NCI-H1417 (cell line): ENCODE data around the gene WNT7B.
A peak's percentile ranks its signal among the peaks of the same experiment; 100 is the strongest.

Experiments used
- DNase-seq, 3 experiments: peaks; one replicate each; lab custom pipeline; 2025; lab: John Stamatoyannopoulos, UW

The WNT7B gene

DNA sequence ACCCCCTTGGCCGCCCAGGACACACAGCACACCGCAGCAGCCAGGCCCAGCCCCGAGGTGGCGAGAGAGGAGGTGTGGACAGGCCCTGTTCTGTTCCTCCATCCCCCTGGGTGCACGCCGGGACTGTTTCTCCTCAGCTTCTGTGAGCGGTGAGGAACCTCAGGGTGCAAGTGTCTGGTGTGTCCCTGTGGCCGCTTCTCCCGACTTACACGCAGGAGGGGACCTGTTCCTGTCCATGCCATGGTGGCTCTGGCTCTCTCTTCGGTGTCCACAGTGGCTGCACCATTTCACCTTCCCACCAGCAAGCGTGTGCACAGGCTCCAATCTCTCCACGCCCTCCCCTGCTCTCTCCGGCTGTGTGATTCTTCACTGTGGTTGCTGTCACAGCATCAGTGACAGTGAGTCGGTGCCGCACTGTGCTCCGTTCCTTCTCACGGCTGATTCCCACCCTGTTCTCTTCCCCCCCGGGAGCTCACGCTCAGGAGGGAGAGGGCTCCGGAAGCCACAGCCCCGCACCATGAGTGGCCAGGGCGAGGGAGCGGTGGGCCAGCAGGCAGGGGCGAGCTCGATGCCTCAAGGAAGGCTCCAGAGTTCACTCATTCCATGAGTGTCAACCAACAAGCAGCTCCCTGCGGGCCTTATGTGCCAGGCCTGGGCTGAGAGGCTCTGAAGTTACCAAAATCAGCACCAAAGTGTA, 18.6 kb upstream of the WNT7B start:
- no peak for DNase-seq

- DNase-seq, result peak in 1 of 3 experiments; percentile 31
Observed at GRCh38 chr22:45994491-45995404, 17.8 kb upstream of the WNT7B start.

- DNase-seq, result no peak
Observed at GRCh38 chr22:45993841-45994240, 16.9 kb upstream of the WNT7B start.

- DNase-seq, result no peak
Observed at GRCh38 chr22:45993143-45993692, 16.3 kb upstream of the WNT7B start.

- DNase-seq, result no peak
Observed at GRCh38 chr22:45992737-45993136, 15.8 kb upstream of the WNT7B start.

DNA sequence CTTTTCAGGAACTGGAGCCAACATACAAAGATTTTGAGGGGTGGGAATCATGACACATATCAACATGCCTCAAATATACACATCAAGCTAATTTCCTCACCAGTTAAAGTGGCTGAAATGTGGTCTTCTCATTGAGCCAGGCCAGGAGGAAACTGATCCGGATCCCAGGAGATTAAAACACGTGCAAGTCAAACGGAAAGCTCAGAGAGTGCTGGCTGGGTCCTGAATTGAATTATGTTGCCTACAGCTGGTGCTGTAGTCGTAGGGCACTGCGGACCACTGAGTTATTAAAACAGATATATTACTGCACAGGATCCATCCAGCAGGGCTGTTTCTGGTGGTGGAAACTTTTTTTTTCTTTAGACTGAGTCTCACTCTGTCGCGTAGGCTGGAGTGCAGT, 14.1 kb upstream of the WNT7B start:
- DNase-seq, result no peak

DNA sequence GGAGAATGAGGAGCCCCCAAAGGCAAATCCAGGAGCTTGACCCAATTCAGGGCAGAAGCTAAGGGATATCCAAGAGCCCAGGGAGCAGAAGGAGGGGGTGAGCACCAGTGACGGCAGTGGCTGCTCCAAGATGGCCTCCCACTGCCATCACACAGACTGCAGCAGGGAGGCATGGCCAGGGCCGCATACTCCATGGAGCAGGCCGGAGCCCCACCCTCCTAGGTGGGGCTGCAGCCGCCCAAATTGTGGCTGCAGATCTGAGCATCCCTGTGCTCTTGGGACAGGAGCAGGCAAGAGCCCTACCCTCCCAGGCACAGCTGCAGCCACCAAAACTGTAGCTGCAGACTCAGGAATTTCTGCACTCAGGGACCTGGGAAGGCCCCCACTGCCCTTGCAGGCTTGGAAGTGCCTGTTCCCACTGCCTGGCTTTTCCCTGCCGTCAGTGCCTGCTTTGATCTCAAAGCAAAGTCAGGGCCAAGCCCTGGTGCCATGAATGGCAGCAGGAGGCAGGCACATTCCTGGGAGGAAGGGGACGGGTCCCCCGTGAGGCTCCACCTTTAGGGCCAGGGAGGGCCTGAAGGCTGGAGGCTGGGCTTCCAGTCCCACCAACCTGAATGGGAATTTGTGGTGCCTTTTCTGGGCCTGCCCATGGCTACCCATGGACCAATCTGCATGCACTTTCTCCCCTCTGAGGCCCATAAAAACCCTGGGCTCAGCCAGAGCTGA, 10.3 kb upstream of the WNT7B start:
- no peak for DNase-seq

- DNase-seq, result no peak
Observed at GRCh38 chr22:45984316-45984916, 7.5 kb upstream of the WNT7B start.

GRCh38 chr22:45983797-45984196, 6.8 kb upstream of the WNT7B start:
- no peak for DNase-seq

DNA sequence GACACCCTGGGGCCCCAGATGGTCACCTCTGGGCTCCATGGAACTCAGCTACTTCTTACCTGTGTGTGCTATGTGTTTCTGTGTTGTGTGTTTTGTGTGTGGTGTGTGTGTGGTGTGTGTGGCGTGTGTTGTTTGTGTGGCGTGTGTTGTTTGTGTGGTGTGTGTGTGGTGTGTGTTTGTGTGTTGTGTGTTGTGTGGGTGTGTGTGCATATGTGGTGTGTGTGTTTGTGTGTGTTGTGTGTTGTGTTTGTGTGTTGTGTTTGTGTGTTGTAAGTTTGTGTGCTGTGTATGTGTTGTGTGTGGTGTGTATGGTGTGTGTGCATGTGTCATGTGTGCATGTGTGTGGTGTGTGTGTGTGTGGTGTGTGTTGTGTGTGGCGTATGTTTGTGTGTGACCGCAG, 3.8 kb upstream of the WNT7B start:
- no peak for DNase-seq

DNA sequence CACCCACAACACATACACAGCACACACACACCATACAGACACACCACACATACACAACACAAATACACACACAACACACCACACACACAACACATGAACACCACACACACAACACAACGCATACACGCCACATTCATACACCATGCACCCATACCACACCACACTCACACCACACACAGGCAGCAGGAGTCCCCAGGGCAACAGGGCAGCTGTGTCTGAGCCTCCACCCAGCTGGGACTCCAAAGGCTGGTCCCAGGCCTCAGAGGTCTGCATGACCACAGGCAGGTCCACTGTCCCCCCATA, 3.3 kb upstream of the WNT7B start:
- DNase-seq, result no peak

DNA sequence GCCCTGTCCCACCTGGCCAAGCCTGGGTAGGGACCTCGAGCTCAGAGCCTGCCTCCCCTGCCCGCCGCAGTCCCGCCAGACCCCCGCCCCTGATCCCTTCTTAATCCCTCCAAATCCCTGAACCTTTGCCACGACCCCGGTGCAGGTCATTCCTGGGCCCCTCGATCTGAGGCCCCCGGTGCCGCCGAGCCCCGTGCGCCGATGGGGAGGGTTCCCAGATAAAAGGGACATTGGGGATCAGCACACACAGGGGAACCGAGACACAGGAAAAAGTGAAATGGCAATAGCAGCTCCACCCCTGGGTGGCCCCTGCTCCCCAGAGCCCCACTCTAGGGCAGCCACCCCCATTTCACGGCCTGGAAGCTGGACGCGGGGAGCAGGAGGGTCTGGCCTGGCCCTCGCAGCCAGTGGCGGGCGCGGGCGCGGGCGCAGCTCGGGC, 1.3 kb upstream of the WNT7B start:
- DNase-seq, result no peak

DNA sequence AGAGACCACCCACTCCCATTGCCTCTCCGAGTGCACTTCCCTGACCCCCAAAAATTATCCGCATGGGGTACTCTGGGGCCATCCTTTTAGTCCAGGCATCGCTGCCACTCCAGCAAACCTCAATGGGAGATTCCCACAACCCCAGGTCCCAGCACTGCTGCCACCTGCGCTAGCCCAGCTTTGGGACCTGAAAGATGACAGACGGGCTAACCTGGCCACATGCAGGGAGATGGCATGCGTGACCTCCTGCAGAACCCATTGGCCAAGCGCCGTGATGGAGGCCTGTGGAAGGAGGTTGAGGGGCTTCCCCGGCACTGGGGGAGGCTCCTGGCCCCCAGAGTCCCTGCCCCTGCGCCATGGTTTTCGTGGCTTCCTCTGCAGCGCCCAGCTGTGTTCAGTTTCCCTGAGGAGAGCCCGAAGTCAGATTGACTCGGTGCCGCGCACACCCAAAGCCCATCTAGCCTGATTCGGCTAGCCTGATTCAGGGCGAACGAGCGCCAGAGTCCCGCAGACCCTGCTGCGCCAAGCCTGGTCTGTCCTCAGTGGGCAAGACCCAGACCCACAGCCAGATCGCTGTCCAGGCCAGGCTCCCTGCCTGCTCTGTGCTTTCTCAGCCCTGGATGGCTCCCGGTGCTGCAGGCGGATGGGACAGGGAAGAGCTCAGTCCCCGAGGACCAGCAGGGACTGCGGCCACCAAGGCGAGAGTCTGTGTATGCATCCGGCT, 751 bp upstream of the WNT7B start:
- DNase-seq, result no peak

DNA sequence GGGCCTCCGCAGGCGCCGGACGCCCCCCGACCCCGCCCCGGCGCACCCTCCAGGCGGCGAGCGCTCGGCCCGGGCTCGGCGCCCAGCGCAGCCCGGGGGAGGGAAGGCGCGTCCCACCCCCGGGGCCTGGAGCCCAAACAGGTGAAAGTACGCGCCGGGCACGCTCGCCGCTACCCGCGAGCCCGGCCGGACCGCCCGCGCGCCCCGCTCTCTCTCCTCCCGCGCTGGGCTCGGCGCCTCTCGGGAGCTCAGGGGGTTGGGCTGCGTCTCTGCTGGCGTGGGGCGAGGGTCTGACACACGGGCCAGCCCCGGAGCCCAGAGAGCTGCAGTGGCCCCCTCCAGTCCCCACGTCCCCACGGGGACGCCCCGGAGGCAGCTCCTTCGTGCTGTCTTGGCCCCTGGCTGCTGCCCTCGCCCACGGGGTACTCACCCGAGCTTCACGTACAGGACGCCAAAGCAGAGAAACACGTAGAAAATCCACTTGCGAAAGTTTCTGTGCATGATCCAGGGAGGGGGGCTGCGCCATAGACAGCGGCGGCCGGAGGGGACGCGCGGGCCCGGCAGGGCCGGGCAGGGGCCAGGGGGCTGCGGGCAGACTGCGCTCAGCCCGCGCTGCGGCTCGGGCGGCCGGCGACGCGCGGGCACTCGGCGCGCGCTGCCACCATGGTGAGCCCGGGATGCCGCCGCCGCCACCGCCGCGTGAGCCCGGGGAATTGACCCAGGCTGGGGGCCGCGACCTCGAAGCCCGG, 534 bp downstream of the WNT7B start:
- DNase-seq, result no peak

DNA sequence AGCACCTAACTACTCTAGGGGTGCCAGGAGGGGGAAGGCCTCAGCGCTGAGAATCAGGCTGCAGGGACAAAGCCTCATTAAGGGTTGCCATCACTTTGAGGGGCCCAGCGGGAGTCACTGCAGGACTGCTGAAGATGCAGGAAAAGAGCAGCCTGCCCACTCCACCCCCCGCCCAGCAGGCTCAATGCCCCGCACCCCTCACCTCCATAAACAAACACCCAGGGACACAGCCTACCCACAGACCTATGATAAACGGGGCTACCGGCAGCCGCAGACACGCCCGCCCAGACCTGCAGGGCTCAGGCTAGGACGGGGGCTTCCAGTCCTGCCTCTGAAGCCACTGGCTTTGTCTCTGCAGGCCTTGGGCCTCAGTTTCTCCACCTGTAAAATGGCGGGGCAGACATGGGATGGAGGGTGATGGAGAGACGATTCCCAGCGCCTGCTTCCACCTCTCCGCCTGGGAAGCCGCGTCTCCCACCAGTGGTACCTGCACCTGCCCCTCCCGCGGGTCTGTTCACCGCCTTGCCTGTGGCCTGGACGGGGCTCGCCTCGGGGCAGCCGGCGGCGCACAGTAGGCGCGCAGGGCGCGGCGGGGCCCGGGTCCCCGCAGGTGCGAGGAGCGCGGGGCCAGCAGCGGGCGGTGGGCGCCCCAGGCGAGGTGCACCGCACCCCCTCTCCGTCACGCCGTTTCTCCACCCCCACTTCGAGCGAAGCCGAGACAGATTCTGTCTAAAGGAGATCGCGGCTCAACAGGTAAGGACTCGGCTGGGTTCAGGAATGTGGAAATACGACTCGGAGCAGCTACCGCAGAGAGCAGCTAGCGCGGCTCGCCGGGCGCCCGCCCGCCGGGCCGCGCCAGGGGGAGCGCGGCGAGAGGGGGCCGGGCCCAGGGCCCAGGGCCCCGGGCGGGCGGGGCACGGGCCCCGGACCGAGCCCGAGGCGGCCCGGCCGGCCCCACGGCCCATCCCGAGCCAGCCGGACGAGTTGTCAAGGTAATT, 1.5 kb downstream of the WNT7B start:
- no peak for DNase-seq

GRCh38 chr22:45974498-45974897, 2.5 kb downstream of the WNT7B start:
- DNase-seq, result no peak

DNA sequence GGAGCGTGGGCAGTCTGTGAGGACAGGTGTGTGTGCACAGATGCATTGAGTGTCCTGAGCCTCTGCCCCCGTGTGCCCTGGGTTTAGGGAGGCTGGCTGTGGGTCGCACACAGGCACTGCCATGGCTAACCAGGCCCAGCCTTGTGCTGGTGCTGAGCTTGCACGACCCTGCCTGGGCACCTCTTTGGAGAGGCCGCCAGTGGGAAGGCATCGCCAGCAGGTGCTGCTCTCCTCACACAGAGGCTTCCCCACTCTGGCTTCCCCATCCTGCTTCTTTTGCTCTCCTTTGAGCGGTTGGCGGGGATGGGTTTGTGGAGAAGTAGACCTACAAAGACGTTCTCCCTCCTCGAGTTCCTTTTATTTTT, 4.1 kb downstream of the WNT7B start:
- DNase-seq, result peak in 1 of 3 experiments; percentile 1

- no peak for DNase-seq
Observed at GRCh38 chr22:45972091-45972888, 4.7 kb downstream of the WNT7B start.
